Uterus (tissue), 2 donors: ENCODE data around the gene MOB3B.

Experiments
- CTCF ChIP-seq, 4 experiments: fragments of 200-600 bp in 2 of 4; fragments of 450-650 bp in 2 of 4; sonication (generic) in 2 of 4; IDR thresholded peaks; one replicate each; pipeline ENCODE4 v1.5.1; 2016 to 2019; ENCODE audit warnings: antibody characterized with exemption in 4 of 4, mild to moderate bottlenecking in 2 of 4, moderate library complexity in 1 of 4
- POLR2A ChIP-seq, 2 donors: fragments of 450-650 bp; IDR thresholded peaks; one replicate each; pipeline ENCODE4 v1.6.1; 2016; ENCODE audit warnings: antibody characterized with exemption in 2 of 2, mild to moderate bottlenecking in 1 of 2, moderate library complexity in 1 of 2

DNA sequence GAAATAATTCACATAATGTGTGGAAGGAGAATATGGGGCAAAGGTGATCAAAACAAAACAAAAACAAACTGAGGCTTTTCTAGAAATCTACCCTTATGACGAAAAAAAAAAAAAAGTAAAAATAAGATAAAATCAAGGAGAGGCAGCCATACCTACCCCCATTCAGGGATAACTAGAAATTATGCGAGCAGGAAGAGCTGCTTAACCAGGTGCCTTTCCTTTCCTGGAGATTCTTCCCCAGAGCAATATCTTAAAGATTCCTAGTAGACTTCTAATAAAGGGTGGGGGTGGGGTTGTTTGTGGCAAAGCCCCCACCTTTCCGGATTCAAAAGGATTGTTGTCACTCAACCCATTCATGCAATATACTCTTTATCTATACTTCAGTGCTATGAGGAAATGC, 117.5 kb downstream of the MOB3B start:
- no peak for TF ChIP-seq POLR2A (IDR thresholded peaks at IDR 0.05)
- TF ChIP-seq CTCF (IDR thresholded peaks at IDR 0.05), result no peak
